ENCODE data around the gene DPF3.
A peak's percentile ranks its signal among the peaks of the same experiment; 100 is the strongest.

DPF3 gene

DNA sequence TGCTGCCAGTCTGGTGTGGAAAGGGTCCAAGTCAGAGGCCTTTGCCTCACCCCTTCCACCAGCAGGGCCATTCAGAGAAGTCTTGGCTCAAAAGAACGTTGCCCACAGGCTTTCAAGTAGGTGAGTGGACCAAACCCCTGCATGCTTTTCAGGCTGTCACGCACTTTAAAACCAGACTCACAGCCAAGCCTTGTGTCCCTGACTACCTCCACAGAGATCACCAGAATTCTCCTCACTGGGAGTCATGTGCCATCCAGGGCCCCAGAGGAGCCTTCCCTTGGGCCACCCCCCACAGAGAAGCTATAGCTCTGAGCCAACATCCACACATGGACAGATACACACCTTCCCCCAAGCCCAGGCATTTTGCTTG is 283.1 kb downstream of the DPF3 start:
- no peak for DNase-seq

DNA sequence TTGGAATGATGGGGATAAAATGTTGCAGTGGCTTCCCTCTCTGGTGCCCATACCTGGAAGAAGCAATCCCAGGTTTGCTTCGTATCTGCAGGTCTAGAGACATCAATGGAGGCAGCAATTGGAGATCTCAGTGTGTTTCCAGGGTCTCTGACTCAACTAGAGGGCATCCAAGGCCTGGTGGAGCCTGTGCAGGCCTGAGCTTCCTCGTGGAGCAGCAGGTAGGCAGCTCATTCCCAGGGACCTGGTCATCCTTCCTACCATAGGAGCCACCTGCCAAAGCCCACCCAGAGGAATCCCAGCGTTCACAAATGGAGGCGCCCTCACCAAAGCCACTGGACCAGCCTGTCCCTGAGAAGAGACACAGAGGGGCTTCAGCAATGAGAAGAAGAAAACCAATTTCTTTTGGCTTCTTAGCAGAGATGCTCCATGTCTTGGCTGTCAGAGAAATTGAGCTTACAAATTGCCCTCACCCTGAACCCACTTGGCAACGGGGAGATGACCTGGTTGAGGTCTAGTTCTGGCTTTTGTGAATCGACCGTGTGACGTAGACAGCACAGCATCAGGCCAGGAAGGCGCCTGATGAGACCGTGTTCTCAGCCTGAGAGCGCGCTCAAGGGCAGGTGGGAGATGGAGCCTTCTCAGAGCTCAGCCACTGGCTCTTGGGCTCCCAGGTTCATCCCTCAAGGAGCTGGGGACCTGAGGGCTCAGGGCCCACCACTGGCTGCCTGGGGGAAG is 283.6 kb downstream of the DPF3 start:
- DNase-seq = no peak

DNA sequence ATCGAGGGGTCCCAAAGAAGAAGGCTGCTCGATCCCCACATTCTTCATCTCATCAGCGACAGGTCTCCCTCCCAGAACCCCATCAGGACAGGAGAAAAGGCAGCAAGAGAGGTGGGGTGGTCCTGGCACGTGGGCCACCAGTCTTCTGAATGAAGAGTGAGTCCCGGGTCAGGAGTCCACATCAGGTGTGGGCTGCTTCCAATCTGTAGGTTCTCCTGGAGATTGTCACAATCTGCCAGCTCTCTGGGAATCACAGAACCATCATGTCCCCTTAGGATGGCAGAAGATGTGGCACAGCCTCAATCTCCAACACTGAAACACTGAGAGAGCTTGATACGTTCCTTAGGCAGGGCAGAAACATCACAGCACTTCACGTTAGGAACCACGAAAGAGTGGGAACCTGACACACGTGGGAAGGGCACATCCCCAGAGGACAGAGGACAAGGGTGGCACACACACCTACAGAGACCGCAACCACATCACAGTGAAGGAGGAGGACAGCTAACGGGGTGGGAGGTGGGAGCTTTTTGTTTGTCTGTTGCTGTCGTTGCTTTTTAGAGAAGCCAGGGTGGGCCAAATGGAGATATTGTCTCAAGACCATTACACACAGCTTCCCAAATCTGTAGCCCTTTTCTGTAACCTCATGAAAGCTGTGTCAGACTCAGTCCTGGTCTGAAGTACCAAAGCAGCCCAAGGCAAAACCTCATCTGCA is 284.5 kb downstream of the DPF3 start:
- DNase-seq = no peak

DNA sequence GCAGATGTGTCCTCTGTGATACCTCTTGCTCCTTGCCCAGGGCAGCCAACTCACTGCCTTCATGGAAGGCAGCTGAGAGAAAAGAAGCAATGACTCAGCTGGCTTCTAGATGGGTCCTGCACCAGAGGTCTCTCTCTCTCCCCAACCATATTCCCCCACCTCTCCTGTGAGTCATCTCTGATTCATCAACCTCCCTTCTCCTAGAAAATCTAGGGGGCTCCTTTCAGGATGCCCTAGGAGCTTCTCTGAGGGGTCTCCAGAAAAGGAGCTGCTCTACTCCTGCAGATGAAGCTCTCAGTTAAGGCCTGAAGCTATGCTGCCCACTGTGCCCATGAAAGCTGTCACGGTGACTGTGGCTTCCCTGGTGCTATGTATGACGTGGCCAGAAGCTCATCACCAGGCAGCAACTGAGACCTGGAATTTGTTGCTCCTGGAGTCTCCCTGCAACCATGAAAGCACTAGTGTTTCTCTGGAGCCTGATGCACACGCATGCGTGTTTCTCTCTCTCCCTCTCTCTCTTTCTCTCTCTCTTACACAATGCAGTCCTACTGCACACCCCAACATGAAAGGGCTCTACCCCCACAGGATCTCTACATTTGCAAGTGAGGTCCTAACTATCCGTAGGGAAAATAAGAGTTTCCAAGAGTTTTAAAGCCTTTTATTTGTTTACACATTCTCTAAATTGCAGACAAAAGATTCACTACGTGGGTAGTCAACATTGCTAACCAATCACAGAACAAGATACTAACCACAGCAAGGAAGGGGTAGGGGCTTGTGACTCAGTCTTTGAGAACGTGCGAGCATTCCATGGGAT is 285.3 kb downstream of the DPF3 start:
- DNase-seq = peak; percentile 95

DNA sequence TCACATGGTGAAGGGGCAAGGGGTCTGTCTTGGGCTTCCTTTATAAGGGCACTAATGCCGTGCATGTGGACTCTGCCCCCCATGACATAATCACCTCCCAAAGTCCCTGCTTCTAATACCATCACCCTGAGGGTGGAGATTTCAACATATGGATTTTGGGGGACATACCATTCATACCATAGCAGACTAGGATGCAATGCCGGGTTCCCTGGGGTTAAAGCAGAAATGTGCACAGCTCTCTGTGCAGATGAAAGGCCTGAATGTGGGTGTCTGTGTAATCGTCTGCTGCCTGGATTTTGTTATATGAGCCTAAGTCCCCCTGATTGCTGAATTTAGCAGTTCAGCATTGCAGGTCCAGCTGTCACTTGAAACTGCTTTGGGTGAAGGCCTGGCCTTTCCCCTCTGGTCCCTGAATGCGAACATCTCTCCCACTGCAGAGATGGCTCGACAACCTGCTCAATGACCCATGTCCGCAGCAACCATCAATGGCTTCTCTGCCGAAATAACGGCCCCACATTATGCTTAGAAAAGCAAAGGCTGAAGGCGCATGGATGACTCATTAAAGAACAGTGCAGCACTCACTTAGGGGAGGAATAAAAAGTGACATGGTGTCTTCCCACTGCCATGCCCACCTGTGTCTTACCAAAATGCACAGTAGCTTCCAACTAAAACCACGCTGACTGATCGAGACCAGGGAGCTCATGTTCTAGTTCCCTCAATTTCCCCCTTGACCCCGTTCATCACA is 286.3 kb downstream of the DPF3 start:
- DNase-seq = peak; percentile 66

DNA sequence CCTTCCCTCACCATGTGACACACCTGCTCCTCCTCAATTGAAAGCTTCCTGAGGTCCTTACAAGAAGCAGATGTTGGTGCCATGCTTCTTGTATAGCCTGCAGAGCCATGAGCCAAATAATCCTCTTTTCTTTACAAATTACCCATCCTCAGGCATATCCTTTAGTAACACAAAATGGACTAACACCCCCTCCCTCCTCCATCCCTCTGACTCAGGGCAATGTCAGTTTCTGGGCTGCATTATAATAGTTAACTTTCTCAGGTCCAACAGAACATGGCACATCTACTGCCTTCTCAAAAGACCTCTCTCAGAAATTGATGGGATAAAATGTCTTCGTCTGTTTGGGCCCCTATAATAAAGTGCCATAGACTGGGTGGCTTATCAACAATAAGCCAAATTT is 287.0 kb downstream of the DPF3 start:
- no peak for DNase-seq

DNA sequence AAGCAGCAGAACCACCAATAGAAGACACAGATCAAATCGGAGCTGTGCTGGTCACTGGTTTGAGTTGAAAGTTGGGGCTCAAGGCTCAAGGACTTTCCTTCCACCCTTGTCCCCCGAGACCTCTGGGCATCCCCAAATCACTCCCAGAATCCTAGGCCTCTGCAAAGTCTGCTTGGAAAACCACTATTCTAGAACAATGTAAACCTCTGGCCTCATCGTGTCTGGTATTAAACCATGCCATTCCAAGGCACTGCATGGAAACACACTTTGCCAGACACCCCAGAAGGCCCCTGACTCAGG is 288.0 kb downstream of the DPF3 start:
- no peak for DNase-seq

DNA sequence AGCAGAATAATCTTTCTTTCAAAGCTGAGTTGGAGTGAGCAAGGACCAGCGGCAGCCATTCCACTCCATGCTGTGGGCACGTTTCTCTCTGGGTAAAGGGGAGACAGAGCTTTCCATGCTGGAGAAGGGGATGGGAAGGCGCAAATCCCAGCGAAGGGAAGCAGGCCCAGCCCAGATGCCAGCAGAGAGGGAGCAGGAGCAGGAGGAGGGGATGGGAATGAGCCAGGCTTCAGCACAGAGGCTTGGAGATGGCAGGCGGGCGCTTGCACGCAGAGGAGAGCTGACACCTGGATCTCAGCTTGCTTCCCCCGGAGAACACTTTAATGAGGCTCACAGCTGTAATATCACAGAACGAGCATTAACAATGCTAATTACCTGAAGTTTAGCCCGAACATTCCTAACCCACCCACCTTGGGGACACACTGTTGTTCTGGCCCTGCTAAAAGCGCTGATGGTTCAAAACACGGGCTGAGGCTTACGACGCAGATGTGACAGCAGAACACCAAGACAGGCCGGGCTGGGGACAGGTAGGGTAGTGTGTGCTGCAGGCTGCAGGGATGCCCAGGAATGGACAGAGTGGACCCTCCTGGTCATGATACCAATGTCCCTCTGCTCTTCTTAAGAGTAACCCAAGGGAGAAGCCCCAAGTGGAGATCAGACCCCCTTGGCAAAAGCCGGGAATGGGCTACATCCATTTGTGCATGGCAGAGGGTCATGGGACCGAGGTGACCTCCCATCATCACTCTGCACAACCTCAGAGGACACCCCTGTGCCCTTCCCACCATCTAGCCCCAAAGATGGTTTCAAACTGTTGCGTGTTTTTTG is 288.6 kb downstream of the DPF3 start:
- no peak for DNase-seq

DNA sequence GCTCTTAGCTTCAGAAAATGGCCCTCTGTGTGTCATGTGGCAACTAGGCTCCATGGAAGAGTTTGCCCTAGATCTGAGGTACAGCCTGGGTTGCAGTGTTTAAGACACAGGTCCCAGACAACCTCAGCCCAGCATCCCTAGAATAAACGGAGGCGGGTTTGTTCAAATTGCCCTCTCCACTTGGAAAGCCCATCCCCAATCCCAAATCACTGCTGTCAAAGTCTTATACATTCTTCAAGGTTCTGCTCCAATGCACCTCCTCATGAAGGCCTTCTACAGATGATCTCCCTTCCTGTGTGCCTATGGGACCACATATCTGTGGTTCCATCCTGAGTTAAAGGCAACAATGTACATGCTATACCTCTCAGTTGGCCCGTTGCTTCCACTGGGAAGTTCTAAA is 289.8 kb downstream of the DPF3 start:
- no peak for DNase-seq

DNA sequence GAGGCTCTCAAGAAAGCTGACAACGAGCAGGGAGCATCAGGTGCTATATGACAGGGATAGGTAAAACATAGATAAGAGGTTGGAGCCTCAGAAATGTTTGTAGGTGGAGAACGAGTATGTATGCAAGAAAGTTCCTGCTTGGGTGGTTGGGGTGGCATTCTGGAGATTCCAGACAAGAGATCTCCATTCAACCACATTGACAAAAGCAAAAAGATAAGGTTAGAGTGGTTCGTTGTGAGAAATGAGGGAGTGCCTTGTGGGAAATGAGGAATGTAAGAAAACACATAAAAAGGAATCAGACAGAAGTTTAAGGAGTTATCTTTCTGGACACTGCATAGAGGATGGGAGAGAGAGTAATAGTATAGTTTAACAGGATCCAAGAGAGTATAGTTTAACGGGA is 290.3 kb downstream of the DPF3 start:
- no peak for DNase-seq

DNA sequence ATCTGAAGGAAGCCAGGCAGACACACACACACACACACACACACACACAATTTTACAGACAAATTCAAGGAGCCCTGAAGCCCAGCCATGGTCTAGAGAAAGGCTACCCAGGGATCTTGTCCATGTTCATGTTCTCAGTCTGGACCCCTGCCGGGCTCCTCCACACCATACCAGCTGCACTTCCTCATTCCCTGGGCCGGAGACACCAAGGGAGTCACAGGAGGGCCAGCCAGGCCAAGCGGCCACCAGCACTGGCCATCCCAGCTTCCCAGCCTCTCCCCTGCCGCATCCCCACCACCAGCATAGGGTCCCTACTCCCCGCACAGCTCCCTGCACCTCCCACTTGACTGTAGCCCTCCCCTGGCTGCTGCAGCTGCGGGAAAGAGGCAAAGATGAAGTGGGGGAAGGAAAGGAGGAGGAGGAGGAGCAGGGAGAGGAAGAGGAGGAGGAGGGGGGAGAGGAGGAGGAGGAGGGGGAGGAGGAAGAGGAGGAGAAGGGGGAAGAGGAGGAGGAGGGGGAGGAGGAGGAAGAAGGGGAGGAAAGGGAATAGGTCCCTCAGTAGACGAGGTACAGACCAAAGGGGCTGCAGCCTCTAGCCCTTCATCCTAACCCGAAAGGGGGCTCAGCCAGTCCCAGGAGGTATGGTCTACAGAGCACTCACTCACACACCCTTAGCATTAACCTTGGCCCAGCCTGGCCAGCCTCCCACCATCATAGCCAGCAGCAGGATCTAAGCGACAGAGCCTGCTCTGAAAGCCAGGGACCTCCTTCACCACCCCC is 293.2 kb downstream of the DPF3 start:
- DNase-seq = no peak

DNA sequence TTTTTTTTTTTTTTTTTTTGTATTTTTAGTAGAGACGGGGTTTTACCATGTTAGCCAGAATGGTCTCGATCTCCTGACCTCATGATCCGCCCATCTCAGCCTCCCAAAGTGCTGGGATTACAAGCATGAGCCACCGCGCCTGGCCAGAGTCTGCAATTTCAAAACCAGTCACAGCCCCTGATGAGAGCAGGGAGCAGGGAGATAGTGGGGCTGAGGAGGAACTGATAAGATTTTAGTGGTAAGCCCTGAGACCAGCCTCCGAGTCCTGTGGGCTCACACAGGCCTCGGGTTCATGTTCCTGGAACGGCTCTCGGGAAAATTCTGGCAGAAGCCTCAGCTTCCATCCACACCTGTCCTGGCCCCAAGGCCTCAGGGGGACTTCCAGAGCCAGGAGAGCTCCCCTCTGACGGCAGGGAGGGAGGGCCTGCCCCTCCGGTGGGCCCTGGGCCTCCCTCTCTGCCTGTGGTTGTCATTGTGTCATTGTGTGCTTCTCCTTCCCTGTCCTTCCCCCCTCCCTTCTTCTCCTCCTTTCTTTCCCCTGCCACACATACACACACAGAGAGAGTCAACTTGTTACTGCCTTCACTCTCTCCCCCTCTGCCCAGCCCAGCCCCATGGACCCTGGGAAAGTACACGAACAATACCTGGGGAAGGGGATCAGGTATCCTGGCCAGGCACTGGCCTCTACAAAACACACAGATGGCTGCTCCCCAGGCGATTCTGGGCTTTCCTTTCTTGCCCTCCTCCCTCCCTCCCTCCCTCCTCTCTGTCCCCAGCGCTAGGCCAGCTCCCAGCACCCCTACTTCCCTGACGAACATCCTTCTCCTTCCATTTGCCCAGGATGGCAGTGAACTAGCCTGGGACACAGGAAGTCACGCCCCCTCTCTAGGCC is 294.1 kb downstream of the DPF3 start:
- no peak for DNase-seq

DNA sequence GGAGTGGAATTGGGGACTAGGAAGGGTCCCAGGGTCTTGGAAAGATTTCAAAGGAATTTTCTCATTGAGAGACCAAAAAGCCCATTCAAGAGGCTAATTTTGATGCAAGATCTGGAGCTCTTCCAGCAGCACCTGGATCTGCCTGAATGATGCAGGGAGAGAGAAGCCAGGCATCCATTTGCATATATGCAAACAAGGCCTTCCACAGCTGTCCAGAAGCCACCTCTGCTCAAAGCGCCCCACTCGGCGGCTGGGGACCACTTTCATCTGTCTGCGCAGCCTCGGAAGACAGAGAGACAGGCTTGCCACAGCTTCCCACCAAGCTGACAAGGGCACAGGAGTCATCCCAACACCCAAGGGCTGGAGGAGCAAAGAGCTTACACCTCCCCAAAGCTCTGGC is 295.6 kb downstream of the DPF3 start:
- no peak for DNase-seq

DNA sequence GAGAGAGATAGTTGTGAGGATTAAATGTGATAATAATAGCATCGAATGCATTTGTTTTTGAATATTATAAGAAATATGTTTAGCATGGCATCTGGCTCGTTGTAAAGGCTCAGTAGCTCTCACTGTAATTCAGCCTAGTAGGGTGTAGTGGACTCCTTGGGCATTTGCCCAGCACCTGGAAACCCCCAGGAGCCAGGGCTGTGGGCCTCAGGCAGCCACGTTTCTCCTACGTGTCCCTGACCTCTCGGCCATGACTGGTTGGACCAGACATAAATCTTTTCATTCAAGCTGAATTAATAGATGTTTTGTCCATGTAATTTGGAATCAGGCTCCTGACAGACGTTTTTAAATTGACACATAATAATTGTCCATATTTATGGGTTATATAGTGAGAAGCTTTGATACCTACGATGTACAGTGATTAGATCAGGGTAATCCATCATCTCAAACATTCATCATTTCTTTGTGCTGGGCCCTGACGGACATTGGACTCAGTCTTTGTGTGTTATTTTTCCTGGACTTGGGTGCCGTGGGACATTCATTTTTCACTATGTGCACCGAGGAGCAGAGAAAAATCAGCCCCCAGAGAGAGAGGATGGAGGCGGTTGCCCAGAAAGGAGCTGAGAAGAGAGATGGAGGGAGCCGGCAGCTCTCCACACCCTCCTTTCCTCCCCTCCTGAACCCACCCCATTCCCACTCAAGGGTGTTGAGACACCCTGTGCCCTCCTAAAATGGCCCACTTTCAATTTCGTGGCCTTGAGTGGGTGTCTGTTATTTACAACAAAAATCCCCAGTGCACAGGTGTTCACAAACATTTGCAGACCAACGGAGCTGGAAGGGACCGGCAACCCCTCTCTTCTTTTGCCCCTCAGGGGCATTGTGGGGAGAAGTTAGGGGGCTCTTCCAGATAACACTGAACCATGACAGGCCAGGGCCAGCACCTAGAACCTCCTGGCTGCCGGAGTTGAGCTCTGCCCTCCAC is 296.4 kb downstream of the DPF3 start:
- DNase-seq = no peak

DNA sequence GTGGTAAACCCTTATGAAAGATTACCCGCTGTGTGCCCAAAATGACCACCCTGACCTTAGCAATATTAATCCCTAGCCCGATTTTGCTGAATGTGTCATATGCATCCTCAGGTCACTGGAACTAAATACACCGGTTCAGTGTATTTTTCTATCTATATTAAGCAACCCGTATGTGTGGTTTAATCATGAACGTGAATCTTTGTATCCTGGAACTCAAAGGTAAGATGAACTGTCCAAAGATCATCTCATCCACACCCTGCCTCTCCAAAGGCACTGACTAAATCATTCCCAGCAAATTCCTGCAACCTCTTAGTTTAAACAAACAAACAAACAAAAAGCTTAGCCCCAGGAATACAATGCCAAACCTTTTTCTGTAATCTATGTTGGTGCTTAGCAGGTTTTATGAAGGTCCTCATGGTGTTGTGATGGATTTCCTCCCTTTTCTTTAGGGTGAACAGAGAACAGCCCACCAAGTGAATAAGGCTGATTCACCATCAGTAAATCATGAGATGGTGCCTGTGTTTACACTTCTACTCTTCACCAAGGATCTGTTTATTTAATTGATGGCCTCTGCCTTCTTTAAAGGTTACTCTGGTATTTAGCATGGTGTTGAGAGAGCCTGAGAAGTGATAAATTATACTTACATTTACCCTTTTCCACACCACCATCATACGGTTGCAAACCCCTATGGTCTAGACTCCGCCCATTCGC is 298.6 kb downstream of the DPF3 start:
- no peak for DNase-seq

DNA sequence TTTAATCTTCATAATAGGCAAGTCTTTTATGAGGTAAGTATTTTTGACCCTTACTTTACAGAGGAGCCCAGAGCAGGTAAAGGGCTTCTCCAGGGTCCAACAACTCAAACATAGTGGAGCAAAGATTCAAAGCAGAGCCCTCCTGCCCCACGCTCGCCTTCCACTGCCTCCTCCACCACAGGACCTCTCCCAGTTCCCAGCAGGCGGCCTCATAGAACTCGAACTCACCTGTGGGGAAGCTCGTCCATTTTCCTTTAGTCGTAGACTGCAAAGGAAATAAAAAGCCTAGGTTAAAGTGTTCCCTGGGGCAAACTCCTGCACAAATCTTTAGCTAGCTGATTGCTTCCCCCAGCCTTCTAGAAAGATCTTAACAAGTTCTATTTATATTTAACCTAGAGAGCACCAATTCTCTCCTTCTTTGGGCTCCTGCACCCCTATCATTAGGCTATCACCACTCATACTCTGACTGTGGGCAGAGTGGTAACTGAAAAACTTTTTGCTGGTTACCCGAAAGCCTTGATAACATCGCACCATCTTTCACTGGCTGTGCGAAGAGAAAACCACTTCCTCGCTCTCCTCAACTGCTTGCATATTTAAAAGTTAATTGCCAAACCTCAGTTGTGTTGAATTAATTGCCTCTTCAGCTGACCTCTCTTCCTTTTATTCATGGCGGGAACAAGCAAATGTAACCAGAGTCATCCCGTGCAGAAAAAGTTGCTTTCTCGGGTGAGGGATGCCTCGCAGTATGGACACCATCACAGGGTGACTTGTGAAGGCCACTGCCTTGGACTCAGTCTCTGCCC is 299.6 kb downstream of the DPF3 start:
- no peak for DNase-seq

DNA sequence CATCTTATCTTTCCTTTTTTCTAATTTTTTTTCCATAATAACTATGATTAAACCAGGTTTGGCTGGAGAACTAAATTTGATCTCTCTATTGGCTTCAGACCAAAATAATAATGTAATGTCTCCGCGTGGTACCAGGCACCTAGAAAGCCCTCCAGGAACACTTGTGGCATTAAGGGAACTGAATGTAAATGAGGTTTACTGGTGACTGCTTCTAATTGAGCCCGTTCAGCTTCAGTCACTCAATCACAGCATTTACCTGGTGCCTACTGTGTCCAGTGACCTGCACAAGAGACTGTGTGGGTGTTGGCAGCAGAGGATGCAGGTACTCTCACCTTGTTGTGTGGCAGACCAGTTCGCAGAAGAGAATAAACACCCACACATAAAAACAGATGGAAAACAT is 302.5 kb downstream of the DPF3 start:
- DNase-seq = no peak

DNA sequence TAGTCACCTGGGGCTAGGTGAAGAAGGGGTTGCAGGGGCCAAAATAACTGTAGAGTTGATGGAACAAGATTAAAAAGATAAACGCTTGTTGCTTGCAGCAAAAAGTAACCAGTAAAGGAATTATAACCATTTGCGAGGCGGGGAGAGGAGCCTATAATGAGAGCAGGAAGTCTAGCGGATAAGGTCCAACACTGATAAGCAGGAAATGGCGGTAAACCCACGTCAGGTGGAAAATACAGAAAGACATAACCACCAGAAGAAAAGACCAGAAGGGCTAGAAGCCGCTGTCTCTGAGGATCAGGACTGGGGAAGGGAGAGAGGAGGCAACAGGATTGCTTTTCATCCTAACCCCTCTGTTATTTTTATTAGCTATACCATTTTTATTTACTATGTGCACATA is 303.3 kb downstream of the DPF3 start:
- no peak for DNase-seq

All from HCEC 1CT (cell line).